H1 (cell line): Measurements from ENCODE around the gene RAB1A. TPM values are rescaled to one million over a fixed set of nuclear protein-coding genes. Genes with fewer than 3 reads are reported as not detected.

Experiments
- CTCF ChIA-PET: fragments of 300-600 bp; sonication (Branson Sonifier 250); formaldehyde crosslinking; loops from one replicate; lab custom pipeline; 2021; ENCODE audit not compliant: partially characterized antibody; lab: Charles Lee
- POLR2A ChIA-PET: fragments of 300-600 bp; sonication (Branson Sonifier 250); formaldehyde crosslinking; loops from one replicate; lab custom pipeline; 2021; ENCODE audit warnings: inconsistent platforms; ENCODE audit not compliant: partially characterized antibody; lab: Charles Lee
- DNase-seq, 2 experiments: peaks; one replicate each; pipeline versions ENCODE4 v3.0.0 to v3.0.0-alpha.2; 2010 to 2022; ENCODE audit warnings: low spot score in 2 of 2, low read depth in 1 of 2, mixed read lengths in 1 of 2
- FAIRE-seq: peaks from 2 replicates; lab custom pipeline; 2011; peaks lifted over from hg19 to GRCh38; lab: Jason Lieb, UNC
- H2AFZ ChIP-seq: 2 replicates; pipeline ENCODE4 v1.8.1; 2012; ENCODE audit warnings: low read length, inconsistent platforms
- H2AK5ac ChIP-seq: 2 replicates; pipeline ENCODE4 v1.6.1; 2013; ENCODE audit warnings: low read depth, low read length
- H2BK120ac ChIP-seq: replicated peaks from 2 replicates; pipeline ENCODE3; 2013; ENCODE audit warnings: low read depth, low read length, inconsistent platforms
- H2BK12ac ChIP-seq: 2 replicates; pipeline ENCODE4 v1.6.1; 2013; ENCODE audit warnings: low read depth, low read length
- H2BK15ac ChIP-seq: 2 replicates; pipeline ENCODE4 v1.6.1; 2013; ENCODE audit warnings: low read length
- H2BK20ac ChIP-seq: 2 replicates; pipeline ENCODE4 v1.6.1; 2013; ENCODE audit warnings: low read length
- H2BK5ac ChIP-seq: 2 replicates; pipeline ENCODE4 v1.6.1; 2013; ENCODE audit warnings: low read depth, low read length
- H3K14ac ChIP-seq: 2 replicates; pipeline ENCODE4 v1.6.1; 2013; ENCODE audit warnings: inconsistent platforms; ENCODE audit not compliant: insufficient read length
- H3K18ac ChIP-seq: 2 replicates; pipeline ENCODE4 v1.6.1; 2013; ENCODE audit warnings: low read length; ENCODE audit errors: extremely low read depth
- H3K23ac ChIP-seq: 2 replicates; pipeline ENCODE4 v1.6.1; 2013; ENCODE audit warnings: inconsistent platforms; ENCODE audit not compliant: insufficient read length
- H3K23me2 ChIP-seq: 2 replicates; pipeline ENCODE4 v1.6.1; 2013; ENCODE audit warnings: low read depth, low read length
- H3K27ac ChIP-seq: 2 replicates; pipeline ENCODE4 v1.6.1; 2011; ENCODE audit warnings: low read depth, low read length, inconsistent platforms
- H3K27me3 ChIP-seq, 4 experiments: replicated peaks in 1 of 4; 1 replicate in 1 of 4; 2 replicates in 3 of 4; pipeline versions ENCODE4 v1.6.1 to v1.8.1; 2011 to 2013; ENCODE audit warnings: low read length in 3 of 4, mild to moderate bottlenecking in 3 of 4, inconsistent platforms in 2 of 4, mixed read lengths in 2 of 4, moderate library complexity in 1 of 4; ENCODE audit not compliant: control insufficient read depth in 3 of 4, insufficient read depth in 3 of 4; ENCODE audit errors: extremely low read depth in 1 of 4
- H3K36me3 ChIP-seq, 4 experiments: 2 replicates each; pipeline versions ENCODE4 v1.6.1 to v1.8.1; 2011 to 2013; ENCODE audit warnings: mild to moderate bottlenecking in 4 of 4, low read length in 3 of 4, moderate library complexity in 2 of 4, control low read depth in 1 of 4, inconsistent platforms in 1 of 4; ENCODE audit not compliant: insufficient read depth in 4 of 4, control insufficient read depth in 2 of 4
- H3K4ac ChIP-seq: replicated peaks from 2 replicates; pipeline ENCODE3; 2013; ENCODE audit warnings: low read length, low read depth, mixed read lengths, inconsistent platforms; ENCODE audit not compliant: insufficient read length
- H3K4me1 ChIP-seq, 4 experiments: replicated peaks in 1 of 4; 1 replicate in 1 of 4; 2 replicates in 3 of 4; pipeline versions ENCODE4 v1.6.1 to v1.8.1; 2011 to 2013; ENCODE audit warnings: low read length in 3 of 4, inconsistent platforms in 2 of 4, mixed read lengths in 1 of 4; ENCODE audit not compliant: insufficient read depth in 4 of 4, control insufficient read depth in 3 of 4
- H3K4me2 ChIP-seq, 2 experiments: 2 replicates each; pipeline versions ENCODE4 v1.6.1 to v1.8.1; 2011 to 2013; ENCODE audit warnings: low read depth in 2 of 2, low read length in 2 of 2, control low read depth in 1 of 2, inconsistent platforms in 1 of 2, mild to moderate bottlenecking in 1 of 2; ENCODE audit not compliant: insufficient read depth in 1 of 2
- H3K4me3 ChIP-seq, 4 experiments: fragments of 200-600, 300-600 bp in 1 of 4; sonication (generic), shearing (Covaris generic), sonication (Bioruptor Twin) in 1 of 4; 2 replicates each; pipeline versions ENCODE4 v1.5.1 to v1.8.1; 2011 to 2016; ENCODE audit warnings: low read length in 4 of 4, low read depth in 3 of 4, control low read depth in 2 of 4, inconsistent platforms in 2 of 4, mild to moderate bottlenecking in 2 of 4, mixed read lengths in 1 of 4, moderate library complexity in 1 of 4; ENCODE audit not compliant: insufficient read depth in 2 of 4; ENCODE audit errors: extremely low read depth in 1 of 4
- H3K56ac ChIP-seq: replicated peaks from 2 replicates; pipeline ENCODE3; 2013; ENCODE audit warnings: low read depth, mild to moderate bottlenecking, mixed read lengths, low read length, inconsistent platforms; ENCODE audit not compliant: insufficient read length
- H3K79me1 ChIP-seq: 2 replicates; pipeline ENCODE4 v1.6.1; 2013; ENCODE audit warnings: low read depth, low read length, control low read depth
- H3K79me2 ChIP-seq, 2 experiments: 2 replicates each; pipeline versions ENCODE4 v1.6.1 to v1.8.1; 2012 to 2013; ENCODE audit warnings: low read length in 2 of 2, mild to moderate bottlenecking in 2 of 2, inconsistent platforms in 1 of 2; ENCODE audit not compliant: insufficient read depth in 2 of 2, control insufficient read depth in 1 of 2
- H3K9ac ChIP-seq, 4 experiments: replicated peaks in 1 of 4; 1 replicate in 1 of 4; 2 replicates in 3 of 4; pipeline versions ENCODE4 v1.6.1 to v1.8.1; 2011 to 2013; ENCODE audit warnings: low read depth in 3 of 4, low read length in 3 of 4, control low read depth in 2 of 4, mild to moderate bottlenecking in 2 of 4, moderate library complexity in 2 of 4, inconsistent platforms in 1 of 4; ENCODE audit errors: extremely low read depth in 1 of 4
- H3K9me3 ChIP-seq, 2 experiments: 2 replicates each; pipeline versions ENCODE4 v1.6.1 to v1.8.1; 2012 to 2013; ENCODE audit warnings: mild to moderate bottlenecking in 2 of 2, moderate library complexity in 2 of 2, control low read depth in 1 of 2, inconsistent platforms in 1 of 2, low read depth in 1 of 2, low read length in 1 of 2, mixed read lengths in 1 of 2; ENCODE audit not compliant: insufficient read depth in 2 of 2
- H4K20me1 ChIP-seq, 2 experiments: replicated peaks in 1 of 2; 2 replicates each; pipeline versions ENCODE3 to v1.8.1; 2011 to 2013; ENCODE audit warnings: inconsistent platforms in 2 of 2, low read length in 2 of 2, mild to moderate bottlenecking in 1 of 2; ENCODE audit not compliant: insufficient read depth in 2 of 2, control insufficient read depth in 1 of 2
- H4K5ac ChIP-seq: 2 replicates; pipeline ENCODE4 v1.6.1; 2013; ENCODE audit warnings: low read length, low read depth, mixed read lengths, inconsistent platforms; ENCODE audit not compliant: insufficient read length
- H4K8ac ChIP-seq: 2 replicates; pipeline ENCODE4 v1.8.0; 2013; ENCODE audit warnings: mild to moderate bottlenecking, moderate library complexity, low read length, inconsistent platforms; ENCODE audit not compliant: insufficient read depth; ENCODE audit errors: extremely low read depth
- H4K91ac ChIP-seq: replicated peaks from 2 replicates; pipeline ENCODE3; 2013; ENCODE audit warnings: low read length, mixed read lengths, inconsistent platforms; ENCODE audit not compliant: insufficient read length
- CEBPB ChIP-seq: IDR thresholded peaks from 2 replicates; pipeline ENCODE4 v1.6.1; 2012; ENCODE audit warnings: low read depth, low read length
- CHD1 ChIP-seq: IDR thresholded peaks from 2 replicates; pipeline ENCODE4 v1.6.1; 2012; ENCODE audit warnings: low read depth, low read length, improper control_type of control experiment
- E2F6 ChIP-seq: IDR thresholded peaks from 2 replicates; pipeline ENCODE4 v1.6.1; 2012; ENCODE audit warnings: inconsistent platforms
- SP4 ChIP-seq: IDR thresholded peaks from 2 replicates; pipeline ENCODE4 v1.6.1; 2012; ENCODE audit warnings: low read length, inconsistent platforms
- polyA plus RNA-seq, 7 experiments: library from polyadenylated mRNA; depleted of rRNA in 3 of 7; stranded (reverse) in 5 of 7; unstranded in 2 of 7; fragments of >200 nt in 5 of 7; fragments of 200-250 nt in 2 of 7; gene quantifications; 1 replicate in 5 of 7; 2 replicates in 1 of 7; 4 replicates in 1 of 7; pipeline versions ENCODE4 v1.2.1 to v1.2.3, GENCODE V29; 2011 to 2013; ENCODE audit warnings: missing spikeins in 2 of 7, mixed read lengths in 2 of 7
- total RNA-seq: library from RNA; stranded (reverse); fragmentation: NEBNext Ultra II Directional; extraction: Animal tissue kit (Norgen Biotek cat#: 25700); gene quantifications from 2 replicates; pipeline ENCODE4 v1.2.1, GENCODE V29; 2021
- TF ChIP-seq, protein P1 (sequence below): IDR thresholded peaks from 2 replicates; pipeline ENCODE4 v1.6.1; 2012; ENCODE audit warnings: inconsistent platforms

Gene RAB1A
- total and polyA plus RNA-seq, 2 of the 8 experiments (the other 6 are each of a cell fraction or from before 2014, with no cell fraction given) = 77.9 to 120 TPM

GRCh38 chr2:65114921-65115320 is 15.0 kb downstream of the RAB1A start:
- Histone ChIP-seq H3K18ac (no peak overlapping the region), H2BK120ac (no peak overlapping the region), H3K4ac (no peak overlapping the region), H3K56ac (no peak overlapping the region), H3K14ac (no peak overlapping the region), H2BK12ac (no peak overlapping the region), H3K23me2 (no peaks in the 10 kb centered on the region), H4K5ac (no peak overlapping the region), H3K4me1 (no peaks in the 10 kb centered on the region), H4K91ac (no peak overlapping the region), H3K4me2 (no peak overlapping the region), H4K8ac (no peak overlapping the region), H2BK15ac (no peak overlapping the region), H3K23ac (no peak overlapping the region), H3K4me3 (no peak overlapping the region), H3K27ac (no peak overlapping the region), H3K27me3 (no peaks in the 10 kb centered on the region), H2BK5ac (no peak overlapping the region), H2AK5ac (no peak overlapping the region), H3K79me2 (peaks cover 26 to 93% of the 10 kb centered on the region in 2 experiments), H4K20me1 (peaks cover 8 to 10% of the 10 kb centered on the region in 2 experiments), H3K9ac (no peak overlapping the region), H2AFZ (no peak overlapping the region), H2BK20ac (no peak overlapping the region), H3K9me3 (0 out of 4 replicates have a peak, but pooled peaks cover 0 to 2% of the 10 kb centered on the region in 2 experiments), H3K36me3 (no peaks in the 10 kb centered on the region), H3K79me1 (no peaks in the 10 kb centered on the region; the same call in 1 of the 2 replicates)
- DNase-seq (no peak), FAIRE-seq (no peak)
- TF ChIP-seq CHD1 (no peak), CEBPB (no peak), E2F6 (no peak), SP4 (no peak)
- TF ChIP-seq, protein P1, sequence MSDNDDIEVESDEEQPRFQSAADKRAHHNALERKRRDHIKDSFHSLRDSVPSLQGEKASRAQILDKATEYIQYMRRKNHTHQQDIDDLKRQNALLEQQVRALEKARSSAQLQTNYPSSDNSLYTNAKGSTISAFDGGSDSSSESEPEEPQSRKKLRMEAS = no peak
- ChIA-PET POLR2A (interaction anchor here (1.7 kb wide), 1 partner anchor 15 kb away, joined by 4 read pairs; the partner anchor contains the start of gene RAB1A), CTCF (interaction anchor here (0.7 kb wide), 1 partner anchor 76 kb away, joined by 3 read pairs; no protein-coding TSS in a partner anchor)
